22Rv1 (cell line): Measurements from ENCODE around the gene XAGE3.
"Not testable (repeated sequence)": the region's sequence is repeated elsewhere in the genome, so short reads cannot be mapped to it uniquely, and the experiment has no call there.

Source experiments
- H3K27ac ChIP-seq: fragments of 450-650 bp; 2 replicates; pipeline ENCODE4 v1.5.1; 2017
- CTCF ChIP-seq: fragments of 450-650 bp; IDR thresholded peaks from 2 replicates; pipeline ENCODE4 v1.5.1; 2017; ENCODE audit warnings: mild to moderate bottlenecking
- ZFX ChIP-seq: fragments of 450-650 bp; IDR thresholded peaks from 2 replicates; pipeline ENCODE4 v1.6.1; 2017; ENCODE audit warnings: antibody characterized with exemption, borderline replicate concordance

Gene XAGE3

GRCh38 chrX:52870046-52870445, 2.2 kb upstream of the XAGE3 start:
- no peak for TF ChIP-seq ZFX
- no peak for TF ChIP-seq CTCF
- no peak overlapping the region for H3K27ac ChIP-seq

- no peak overlapping the region for H3K27ac ChIP-seq
These were observed 2.4 kb downstream of the XAGE3 start for GRCh38 chrX:52865343-52865998.

DNA sequence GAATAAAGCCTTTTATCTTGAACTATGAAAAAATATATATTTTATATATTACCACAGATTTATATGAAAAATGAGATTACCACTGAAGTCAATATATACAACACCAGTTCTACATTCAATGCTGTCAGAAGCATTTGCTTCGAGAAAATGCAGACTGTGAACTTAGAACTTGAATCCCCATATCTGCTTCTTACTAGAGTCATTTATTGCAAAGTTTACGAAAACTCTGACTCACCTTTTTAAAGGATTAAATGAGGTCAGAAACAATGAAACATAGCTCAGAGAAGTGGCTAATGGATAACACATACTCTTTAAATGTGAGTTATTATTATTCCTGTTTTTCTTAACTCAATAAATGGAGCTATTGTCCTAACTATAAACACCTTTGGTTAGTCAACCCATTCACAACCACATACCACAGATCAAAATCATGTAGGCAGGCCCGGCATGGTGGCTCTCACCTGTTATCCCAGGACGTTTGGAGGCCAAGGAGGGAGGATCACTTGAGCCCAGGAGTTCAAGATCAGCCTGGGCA, 10.8 kb downstream of the XAGE3 start:
- not testable (repeated sequence) for H3K27ac ChIP-seq

More at GRCh38 chrX:52865343-52865998, 2.4 kb downstream of the XAGE3 start:
- TF ChIP-seq CTCF = no peak
- no peak for TF ChIP-seq ZFX

DNA sequence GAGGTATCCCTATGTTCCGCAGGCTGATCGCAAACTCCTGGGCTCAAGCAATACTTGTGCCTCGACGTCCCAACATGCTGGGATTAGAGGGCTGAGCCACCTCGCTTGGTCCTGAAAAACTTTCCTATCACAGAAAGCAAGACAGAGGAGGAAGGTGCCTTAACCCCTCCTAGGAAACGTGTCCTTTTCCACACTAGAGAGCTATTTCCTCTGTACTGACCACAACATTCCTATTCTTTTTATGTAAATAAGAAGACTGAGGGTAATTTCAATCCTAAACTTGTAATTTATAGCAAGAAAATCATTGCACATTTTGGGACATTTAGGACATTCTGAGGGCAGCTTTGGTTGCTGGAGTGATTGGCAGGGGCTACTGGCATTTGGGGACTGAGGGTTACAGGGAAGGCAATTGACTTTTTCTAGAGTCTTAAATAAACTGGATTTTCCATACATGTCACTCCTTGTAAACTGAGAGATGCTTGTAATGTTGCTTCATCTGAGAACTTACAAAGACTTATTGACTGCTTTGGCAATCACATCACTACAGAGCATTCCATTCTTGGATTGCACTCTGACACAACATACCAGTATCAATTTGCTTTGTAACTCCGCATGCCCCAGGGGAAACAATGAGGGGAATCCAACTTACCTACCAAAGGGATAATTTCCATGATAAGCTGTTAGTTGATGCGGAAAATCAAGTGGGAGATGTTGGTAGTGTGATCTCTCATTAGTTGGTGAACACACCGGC, 15.6 kb downstream of the XAGE3 start:
- no peak overlapping the region for H3K27ac ChIP-seq
- TF ChIP-seq ZFX (no peak), CTCF (no peak)

- not testable (repeated sequence) for H3K27ac ChIP-seq
These were observed 24.3 kb downstream of the XAGE3 start for GRCh38 chrX:52843619-52844018.

DNA sequence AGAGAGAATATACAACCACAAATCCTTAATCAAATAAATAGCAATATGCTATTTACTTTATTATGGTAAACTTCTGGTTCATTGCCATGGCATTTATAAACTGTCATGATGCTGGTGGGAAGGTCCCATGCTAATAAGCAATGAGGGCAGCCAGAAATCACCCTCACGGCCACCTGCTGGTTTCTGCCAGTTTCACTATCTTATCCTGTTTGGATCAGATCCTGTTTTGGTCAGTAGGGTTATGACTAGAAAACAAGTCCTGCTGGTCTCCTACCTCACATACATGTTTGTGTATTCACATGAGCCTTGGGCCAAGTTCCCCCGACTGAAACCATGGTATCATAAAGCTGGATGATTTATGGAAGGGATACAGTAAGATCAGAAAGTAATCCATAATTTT, 28.7 kb downstream of the XAGE3 start:
- no peak overlapping the region for H3K27ac ChIP-seq
- TF ChIP-seq CTCF (no peak), ZFX (no peak)

DNA sequence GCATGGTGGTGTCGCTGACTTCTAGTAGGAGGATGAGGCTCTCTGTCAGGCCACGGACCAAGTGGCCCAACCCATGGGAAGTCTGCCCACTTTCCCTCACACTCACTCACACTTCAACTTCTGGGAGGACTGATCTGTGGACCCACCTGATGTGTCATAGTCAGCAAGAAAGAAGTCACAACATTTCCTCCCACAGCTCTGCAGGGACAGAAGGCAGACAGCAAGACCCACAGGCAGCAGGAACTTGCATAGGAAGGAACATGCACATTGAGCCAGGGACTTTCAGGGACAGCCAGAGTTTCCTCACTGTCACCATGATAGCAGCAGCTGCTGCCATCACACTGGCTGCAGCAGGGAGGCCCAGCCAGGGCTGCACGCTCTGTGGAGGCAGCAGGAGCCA, 37.3 kb downstream of the XAGE3 start:
- TF ChIP-seq CTCF = no peak

DNA sequence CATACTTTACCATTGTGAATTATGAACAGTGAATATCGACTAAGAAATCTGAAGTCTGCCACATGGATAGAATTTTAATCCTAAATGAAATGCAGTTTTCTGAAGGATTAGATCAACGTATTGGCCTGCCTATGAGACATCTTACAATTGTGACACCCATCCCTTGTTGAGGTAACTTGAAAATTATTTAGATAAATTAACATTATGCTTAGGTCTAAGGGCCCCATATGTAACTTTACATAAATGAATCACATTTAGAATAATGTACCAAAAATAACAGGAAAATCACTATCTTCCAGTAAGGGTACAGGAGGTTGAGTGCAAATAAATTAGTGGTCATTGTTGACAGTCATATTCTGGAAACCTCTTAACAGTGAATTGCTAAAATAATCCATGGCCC, 43.3 kb downstream of the XAGE3 start:
- TF ChIP-seq CTCF (no peak), ZFX (no peak)
- H3K27ac ChIP-seq = no peak overlapping the region

More for the DNA sequence above, 37.3 kb downstream of the XAGE3 start:
- no peak overlapping the region for H3K27ac ChIP-seq
